ENCODE measurements around the gene PIGV.

PIGV gene

GRCh38 chr1:26787706-26788514, at the start of gene PIGV:
Gene PIGV, plus strand, starts transcription at chr1:26787950. Its CDS starts 2,866 bp downstream, at chr1:26790816.
- DNase-seq (ENCODE audit: low read depth), result peak; percentile 74

DNA sequence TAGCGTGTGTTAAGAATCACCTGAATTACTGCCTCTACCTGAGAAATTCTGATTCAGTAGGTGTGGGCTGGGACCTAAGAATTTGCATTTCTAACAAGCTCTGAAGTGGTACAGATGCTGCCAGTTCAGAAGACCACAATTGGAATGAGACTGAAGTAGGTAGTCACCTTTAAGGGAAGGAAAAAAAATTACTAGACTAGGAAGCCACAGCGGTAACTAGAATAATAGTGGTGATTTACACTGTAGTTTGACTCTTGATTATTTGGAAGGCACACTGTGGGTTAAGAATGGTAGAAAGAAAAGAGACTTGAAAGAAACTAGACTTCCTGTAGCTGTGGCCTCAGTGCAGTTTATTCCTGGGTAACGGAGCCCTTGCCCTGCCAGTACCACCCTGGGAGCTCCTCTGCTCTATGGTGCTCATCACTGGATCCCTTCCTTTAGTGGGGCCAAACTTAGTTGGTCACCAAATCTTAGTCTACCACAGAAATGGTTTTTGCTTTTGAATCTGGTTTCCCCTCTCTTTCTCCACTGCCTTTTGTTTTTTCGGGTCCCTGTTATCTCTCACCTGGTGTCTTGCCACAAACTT, 48.3 kb upstream of the PIGV start:
- no peak for DNase-seq (ENCODE audit: low read depth)

GRCh38 chr1:26740023-26740634, 47.6 kb upstream of the PIGV start:
- no peak for DNase-seq (ENCODE audit: low read depth)

- DNase-seq (ENCODE audit: low read depth), result no peak
Observed at GRCh38 chr1:26740952-26741351, 46.8 kb upstream of the PIGV start.

DNA sequence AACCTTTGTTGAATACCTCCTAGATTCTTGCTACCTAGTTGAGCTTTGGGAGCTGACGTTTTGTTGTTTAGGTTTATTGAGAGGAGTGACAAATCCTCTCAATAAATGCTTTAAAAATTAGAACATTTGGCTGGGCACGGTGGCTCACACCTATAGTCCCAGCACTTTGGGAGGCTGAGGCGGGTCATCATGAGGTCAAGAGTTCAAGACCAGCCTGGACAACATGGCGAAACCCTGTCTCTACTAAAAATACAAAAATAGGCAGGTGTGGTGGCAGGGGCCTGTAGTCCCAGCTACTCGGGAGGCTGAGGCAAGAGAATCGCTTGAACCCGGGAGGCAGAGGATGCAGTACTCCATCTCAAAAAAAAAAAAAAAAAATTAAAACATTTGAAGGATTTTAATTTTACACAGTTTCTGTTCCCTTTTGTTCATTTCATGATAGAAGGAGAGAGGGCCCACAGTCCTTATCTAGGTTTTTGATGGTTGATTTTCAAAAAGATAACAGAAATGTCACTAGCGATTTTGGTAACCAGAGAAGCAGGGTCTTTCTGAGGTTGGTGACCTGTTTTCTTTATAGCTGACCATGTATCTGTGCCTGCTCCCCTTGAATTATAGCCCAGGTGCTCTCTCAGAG, 44.2 kb upstream of the PIGV start:
- no peak for DNase-seq (ENCODE audit: low read depth)

- DNase-seq (ENCODE audit: low read depth), result peak; percentile 55
Observed at GRCh38 chr1:26744075-26744959, 43.4 kb upstream of the PIGV start.

GRCh38 chr1:26745191-26745590, 42.6 kb upstream of the PIGV start:
- DNase-seq (ENCODE audit: low read depth), result no peak

GRCh38 chr1:26747048-26747447, 40.7 kb upstream of the PIGV start:
- DNase-seq (ENCODE audit: low read depth), result no peak

GRCh38 chr1:26748351-26748750, 39.4 kb upstream of the PIGV start:
- DNase-seq (ENCODE audit: low read depth), result no peak

- no peak for DNase-seq (ENCODE audit: low read depth)
Observed at GRCh38 chr1:26749458-26749857, 38.3 kb upstream of the PIGV start.

- no peak for DNase-seq (ENCODE audit: low read depth)
Observed at GRCh38 chr1:26750428-26750827, 37.3 kb upstream of the PIGV start.

DNA sequence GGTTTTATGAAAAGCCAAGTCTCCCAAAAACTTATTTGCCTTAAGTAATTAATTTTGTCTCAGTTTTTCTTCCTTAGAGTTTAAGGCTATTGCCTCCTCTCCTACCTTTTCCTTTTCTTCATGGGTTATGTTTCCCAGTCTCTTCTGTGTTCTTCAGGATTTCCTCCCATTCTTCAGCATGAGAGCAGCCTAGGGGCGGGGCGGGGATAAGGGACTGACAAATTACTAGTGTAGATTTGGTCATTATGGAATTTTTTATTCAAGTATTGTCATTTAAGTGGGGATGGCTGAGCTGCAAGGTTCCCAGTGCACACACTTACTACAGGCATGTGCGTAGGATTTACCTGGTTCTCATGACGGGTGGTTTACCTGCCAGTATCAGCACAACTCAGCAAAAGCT, 35.2 kb upstream of the PIGV start:
- DNase-seq (ENCODE audit: low read depth), result no peak

GRCh38 chr1:26754086-26754874, 33.5 kb upstream of the PIGV start:
- no peak for DNase-seq (ENCODE audit: low read depth)

- no peak for DNase-seq (ENCODE audit: low read depth)
Observed at GRCh38 chr1:26758358-26758757, 29.4 kb upstream of the PIGV start.

DNA sequence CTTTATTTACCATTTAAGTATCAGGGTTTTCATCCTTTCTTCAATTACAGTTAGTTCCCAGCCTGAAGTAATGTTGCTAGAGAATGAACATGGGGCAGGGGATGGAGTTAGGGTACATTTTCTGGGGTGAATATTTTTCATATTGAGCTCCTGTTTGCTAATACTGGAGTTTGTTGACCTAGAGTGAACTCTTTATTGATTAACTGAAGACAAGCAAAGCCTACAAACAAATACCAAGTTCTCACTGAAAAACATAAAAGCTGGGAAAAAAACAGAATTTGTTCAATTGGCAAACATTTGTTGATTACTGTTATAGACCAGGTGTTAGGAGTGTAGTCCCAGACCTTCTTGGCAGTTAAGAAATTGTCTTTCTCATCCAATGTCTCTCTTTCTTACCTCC, 28.2 kb upstream of the PIGV start:
- DNase-seq (ENCODE audit: low read depth), result no peak

DNA sequence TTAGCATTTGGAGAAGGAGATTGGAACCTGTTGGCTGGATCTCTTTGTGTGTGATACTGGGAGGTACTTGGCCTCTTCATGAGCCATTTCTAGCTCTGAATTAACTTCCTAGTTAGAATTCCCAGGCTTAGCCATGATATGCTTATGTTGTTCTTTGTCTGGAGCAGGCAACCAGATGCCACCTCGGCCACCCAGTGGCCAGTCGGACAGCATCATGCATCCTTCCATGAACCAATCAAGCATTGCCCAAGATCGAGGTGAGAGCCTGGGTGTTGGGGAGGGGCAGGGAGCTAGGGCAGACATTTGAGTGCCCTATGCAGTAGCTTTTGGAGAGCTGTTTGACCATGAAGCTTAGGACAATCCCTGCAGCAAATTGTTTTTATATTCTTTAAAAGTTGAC, 26.5 kb upstream of the PIGV start:
- no peak for DNase-seq (ENCODE audit: low read depth)

- DNase-seq (ENCODE audit: low read depth), result no peak
Observed at GRCh38 chr1:26767714-26768113, 20.0 kb upstream of the PIGV start.

GRCh38 chr1:26768755-26769154, 19.0 kb upstream of the PIGV start:
- DNase-seq (ENCODE audit: low read depth), result no peak

GRCh38 chr1:26771285-26771642, 16.5 kb upstream of the PIGV start:
- no peak for DNase-seq (ENCODE audit: low read depth)

DNA sequence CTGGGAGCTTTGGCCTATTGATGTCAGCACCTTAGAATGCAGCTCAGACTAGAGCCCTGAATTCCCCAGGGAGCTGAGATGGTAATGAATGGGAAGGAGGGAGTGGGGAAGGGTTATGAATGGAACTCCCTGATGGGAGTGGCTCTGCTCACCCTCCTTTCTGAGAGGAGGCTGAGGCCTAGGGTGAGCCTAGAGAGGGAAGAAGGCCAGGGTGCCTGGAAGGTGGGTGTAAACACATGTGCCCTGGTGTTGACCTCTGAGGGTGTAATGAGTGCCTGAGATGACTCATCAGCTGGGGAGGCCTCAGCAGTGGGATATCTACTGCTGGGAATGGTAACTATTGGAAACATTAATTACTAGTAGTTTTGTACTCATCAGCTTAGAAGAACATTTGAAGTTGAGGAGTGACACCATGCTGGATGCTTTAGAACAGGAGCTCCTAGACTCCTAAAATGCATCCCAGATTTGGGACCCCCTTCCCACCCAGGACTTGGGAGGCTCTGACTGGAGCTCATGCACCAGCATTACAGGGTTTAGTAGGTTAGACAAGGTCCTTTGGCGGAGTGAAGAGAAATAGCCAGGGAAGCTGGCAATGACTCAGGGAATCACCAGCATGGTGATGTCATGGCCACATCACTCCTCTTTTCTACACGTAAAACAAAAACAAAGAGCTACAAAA, 16.0 kb upstream of the PIGV start:
- no peak for DNase-seq (ENCODE audit: low read depth)

DNA sequence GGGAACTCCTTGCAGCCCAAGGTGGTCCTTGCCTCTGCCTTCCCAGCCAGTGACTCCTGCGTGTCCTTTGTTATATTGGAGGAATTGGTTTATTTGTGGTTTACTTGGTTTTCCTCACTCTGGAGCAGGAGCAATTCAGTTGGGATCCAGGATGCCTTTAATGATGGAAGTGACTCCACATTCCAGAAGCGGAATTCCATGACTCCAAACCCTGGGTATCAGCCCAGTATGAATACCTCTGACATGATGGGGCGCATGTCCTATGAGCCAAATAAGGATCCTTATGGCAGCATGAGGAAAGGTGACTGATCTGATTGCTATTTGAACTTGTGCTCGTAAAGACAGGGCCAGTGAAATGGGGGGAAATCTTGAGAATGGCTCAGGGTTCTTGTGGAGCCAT, 15.1 kb upstream of the PIGV start:
- no peak for DNase-seq (ENCODE audit: low read depth)
